Measurements from ENCODE around the gene MCRIP1. TPM values are rescaled to one million over a fixed set of nuclear protein-coding genes. Genes with fewer than 3 reads are reported as not detected.

Gene MCRIP1
- polyA plus RNA-seq, 1 experiment, result 63.2 TPM

DNA sequence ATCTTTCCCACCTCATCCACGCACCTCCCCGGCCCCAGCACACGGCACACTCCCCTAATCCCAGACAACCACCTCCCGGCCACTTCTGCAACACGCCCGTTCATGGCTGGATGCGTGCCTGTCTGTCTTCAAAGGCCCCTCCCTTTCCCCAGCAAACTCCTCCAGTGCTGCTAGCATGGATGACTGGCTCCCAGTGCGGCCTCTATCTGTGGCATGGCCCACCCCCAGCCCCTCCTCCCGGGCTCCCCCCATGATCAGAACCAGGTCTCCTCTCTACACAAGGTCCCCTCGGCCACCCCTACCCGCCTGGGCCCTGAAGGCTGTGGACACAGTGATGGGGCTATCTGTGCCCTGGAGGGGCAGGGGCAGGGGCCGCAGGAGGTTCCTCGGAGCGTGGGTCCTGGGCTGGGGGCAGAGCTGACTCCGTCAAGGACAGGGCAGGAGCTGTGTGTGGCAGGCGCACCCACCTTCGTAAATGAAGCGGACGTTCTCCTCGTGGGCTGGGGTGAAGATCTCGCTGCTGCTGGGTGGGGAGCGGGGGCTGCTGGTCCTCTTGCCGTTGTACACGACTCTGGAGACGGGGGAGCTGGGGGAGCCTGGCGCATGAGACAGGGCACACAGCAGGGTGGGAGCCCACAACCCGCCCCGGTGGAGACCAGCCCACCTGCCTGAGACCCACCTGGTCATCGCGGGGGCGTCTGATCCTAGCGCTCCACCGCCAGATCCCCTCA lies 9.1 kb downstream of the MCRIP1 start:
- POLR2A ChIA-PET, result no interaction called here
- no peaks in the 10 kb centered on the region; the same call in 1 of the 2 replicates for H3K9me3 ChIP-seq (ENCODE audit: control insufficient read depth, insufficient read depth, low read length)
- no peak overlapping the region for H3K27ac ChIP-seq (ENCODE audit: low read depth, low read length)
- TF ChIP-seq, protein P1, sequence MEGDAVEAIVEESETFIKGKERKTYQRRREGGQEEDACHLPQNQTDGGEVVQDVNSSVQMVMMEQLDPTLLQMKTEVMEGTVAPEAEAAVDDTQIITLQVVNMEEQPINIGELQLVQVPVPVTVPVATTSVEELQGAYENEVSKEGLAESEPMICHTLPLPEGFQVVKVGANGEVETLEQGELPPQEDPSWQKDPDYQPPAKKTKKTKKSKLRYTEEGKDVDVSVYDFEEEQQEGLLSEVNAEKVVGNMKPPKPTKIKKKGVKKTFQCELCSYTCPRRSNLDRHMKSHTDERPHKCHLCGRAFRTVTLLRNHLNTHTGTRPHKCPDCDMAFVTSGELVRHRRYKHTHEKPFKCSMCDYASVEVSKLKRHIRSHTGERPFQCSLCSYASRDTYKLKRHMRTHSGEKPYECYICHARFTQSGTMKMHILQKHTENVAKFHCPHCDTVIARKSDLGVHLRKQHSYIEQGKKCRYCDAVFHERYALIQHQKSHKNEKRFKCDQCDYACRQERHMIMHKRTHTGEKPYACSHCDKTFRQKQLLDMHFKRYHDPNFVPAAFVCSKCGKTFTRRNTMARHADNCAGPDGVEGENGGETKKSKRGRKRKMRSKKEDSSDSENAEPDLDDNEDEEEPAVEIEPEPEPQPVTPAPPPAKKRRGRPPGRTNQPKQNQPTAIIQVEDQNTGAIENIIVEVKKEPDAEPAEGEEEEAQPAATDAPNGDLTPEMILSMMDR (IDR thresholded peaks at IDR 0.05; ENCODE audit: low read depth, low read length), result no peak
- no peak overlapping the region for H3K4me3 ChIP-seq (ENCODE audit: low read depth, low read length)
- no peak for DNase-seq (ENCODE audit: low read depth, low spot score)
- CTCF ChIA-PET, result no interaction called here
- H3K27me3 ChIP-seq (ENCODE audit: control insufficient read depth, insufficient read depth, low read length), result peaks cover 2% of the 10 kb centered on the region

- TF ChIP-seq, protein P1 (IDR thresholded peaks at IDR 0.05; ENCODE audit: low read depth, low read length), result no peak
- ChIA-PET CTCF (no interaction called here), POLR2A (interaction anchor here (0.6 kb wide), 1 partner anchor 95 kb away, joined by 3 read pairs; no protein-coding TSS in a partner anchor)
- Histone ChIP-seq H3K4me3 (ENCODE audit: low read depth, low read length) (no peak overlapping the region), H3K27ac (ENCODE audit: low read depth, low read length) (no peak overlapping the region), H3K9me3 (ENCODE audit: control insufficient read depth, insufficient read depth, low read length) (no peaks in the 10 kb centered on the region; the same call in 1 of the 2 replicates), H3K27me3 (ENCODE audit: control insufficient read depth, insufficient read depth, low read length) (peaks cover 2% of the 10 kb centered on the region)
- DNase-seq (ENCODE audit: low read depth, low spot score), result no peak
These were observed 9.9 kb downstream of the MCRIP1 start for GRCh38 chr17:81822996-81823819.

DNA sequence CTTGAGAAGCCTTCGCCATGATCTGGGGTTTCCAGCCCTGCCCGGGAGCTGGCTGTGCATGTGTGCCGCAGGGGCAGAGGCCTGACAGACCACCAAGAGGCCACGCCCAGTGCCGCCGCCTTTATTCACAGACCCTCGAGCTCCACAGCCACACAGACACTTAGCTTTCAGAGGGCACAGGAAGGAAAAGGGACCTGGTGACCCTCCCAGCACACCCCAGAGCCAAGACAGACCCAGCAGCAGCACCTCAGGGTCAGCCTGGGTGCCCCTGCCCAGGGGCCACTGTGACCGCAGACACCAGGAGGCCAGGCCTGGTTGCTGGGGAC lies 10.8 kb downstream of the MCRIP1 start:
- no peaks in the 10 kb centered on the region; the same call in 1 of the 2 replicates for H3K9me3 ChIP-seq (ENCODE audit: control insufficient read depth, insufficient read depth, low read length)
- no peak for DNase-seq (ENCODE audit: low read depth, low spot score)
- H3K27me3 ChIP-seq (ENCODE audit: control insufficient read depth, insufficient read depth, low read length), result peaks cover 2% of the 10 kb centered on the region
- ChIA-PET CTCF (interaction anchor here (0.6 kb wide), 1 partner anchor 200 kb away, joined by 3 read pairs; the partner anchor contains the start of gene CENPX), POLR2A (interaction anchor here (1.2 kb wide), 1 partner anchor 11 kb away, joined by 4 read pairs; the partner anchor contains the start of gene MCRIP1)
- H3K4me3 ChIP-seq (ENCODE audit: low read depth, low read length), result no peak overlapping the region
- no peak overlapping the region for H3K27ac ChIP-seq (ENCODE audit: low read depth, low read length)
- TF ChIP-seq, protein P1 (IDR thresholded peaks at IDR 0.05; ENCODE audit: low read depth, low read length), result no peak

GRCh38 chr17:81821603-81822311 lies 11.3 kb downstream of the MCRIP1 start:
- Histone ChIP-seq H3K9me3 (ENCODE audit: control insufficient read depth, insufficient read depth, low read length) (no peaks in the 10 kb centered on the region; the same call in 1 of the 2 replicates), H3K4me3 (ENCODE audit: low read depth, low read length) (no peak overlapping the region), H3K27ac (ENCODE audit: low read depth, low read length) (no peak overlapping the region), H3K27me3 (ENCODE audit: control insufficient read depth, insufficient read depth, low read length) (peaks cover 2% of the 10 kb centered on the region)
- DNase-seq (ENCODE audit: low read depth, low spot score), result no peak
- ChIA-PET CTCF (interaction anchor here (0.6 kb wide), 1 partner anchor 201 kb away, joined by 3 read pairs; the partner anchor contains the start of gene CENPX), POLR2A (interaction anchor here (0.6 to 1.2 kb wide), 2 partner anchors 9 to 12 kb away, joined by 3 to 4 read pairs; partner anchors contain the start of gene MCRIP1)
- TF ChIP-seq, protein P1 (IDR thresholded peaks at IDR 0.05; ENCODE audit: low read depth, low read length), result peak; percentile 63
